Ureter (tissue), 1 donor: ENCODE measurements around the gene CDKAL1. TPM values are rescaled to one million over a fixed set of nuclear protein-coding genes. Genes with fewer than 3 reads are reported as not detected.
"Not testable (repeated sequence)": the region's sequence is repeated elsewhere in the genome, so short reads cannot be mapped to it uniquely, and the experiment has no call there.

Source experiments
- DNase-seq: peaks from one replicate; pipeline ENCODE4 v3.0.0-alpha.2; 2020; ENCODE audit warnings: low spot score
- total RNA-seq: library from RNA; stranded (reverse); gene quantifications from one replicate; pipeline ENCODE4 v1.2.4, GENCODE V29; 2023
- donor health status: DM: yes; HTN: yes; CAD: no.

CDKAL1 gene
- total RNA-seq, result 23.4 TPM

- DNase-seq, result peak; percentile 92
Measured at GRCh38 chr6:20534295-20535262, at the start of gene CDKAL1. TSS of gene CDKAL1 (plus strand) at chr6:20534457. CDS start at chr6:20546351, 11,894 bp downstream.

- DNase-seq, result no peak
Measured at GRCh38 chr6:20486641-20487040, 47.6 kb upstream of the CDKAL1 start.

GRCh38 chr6:20487669-20488375, 46.4 kb upstream of the CDKAL1 start:
- no peak for DNase-seq

- no peak for DNase-seq
Measured at GRCh38 chr6:20490591-20490990, 43.7 kb upstream of the CDKAL1 start.

- DNase-seq, result no peak
Measured at GRCh38 chr6:20492099-20492498, 42.2 kb upstream of the CDKAL1 start.

- no peak for DNase-seq
Measured at GRCh38 chr6:20497216-20498040, 36.8 kb upstream of the CDKAL1 start.

GRCh38 chr6:20498041-20498385, 36.2 kb upstream of the CDKAL1 start:
- DNase-seq, result no peak

- DNase-seq, result no peak
Measured at GRCh38 chr6:20509212-20509611, 25.0 kb upstream of the CDKAL1 start.

- DNase-seq, result no peak
Measured at GRCh38 chr6:20511852-20512251, 22.4 kb upstream of the CDKAL1 start.

GRCh38 chr6:20525208-20525607, 9.0 kb upstream of the CDKAL1 start:
- not testable (repeated sequence) for DNase-seq

- not testable (repeated sequence) for DNase-seq
Measured at GRCh38 chr6:20529086-20529448, 5.2 kb upstream of the CDKAL1 start.

- no peak for DNase-seq
Measured at GRCh38 chr6:20532881-20533280, 1.4 kb upstream of the CDKAL1 start.

GRCh38 chr6:20533746-20534294, 437 bp upstream of the CDKAL1 start:
- no peak for DNase-seq

GRCh38 chr6:20538131-20538662, 3.9 kb downstream of the CDKAL1 start:
- DNase-seq, result no peak

- DNase-seq, result no peak
Measured at GRCh38 chr6:20538907-20539306, 4.7 kb downstream of the CDKAL1 start.

GRCh38 chr6:20539387-20539786, 5.1 kb downstream of the CDKAL1 start:
- no peak for DNase-seq

GRCh38 chr6:20540683-20541082, 6.4 kb downstream of the CDKAL1 start:
- no peak for DNase-seq

- DNase-seq, result no peak
Measured at GRCh38 chr6:20541382-20541781, 7.1 kb downstream of the CDKAL1 start.

GRCh38 chr6:20542927-20543602, 8.8 kb downstream of the CDKAL1 start:
- no peak for DNase-seq

- no peak for DNase-seq
Measured at GRCh38 chr6:20548264-20548663, 14.0 kb downstream of the CDKAL1 start.

GRCh38 chr6:20549398-20549797, 15.1 kb downstream of the CDKAL1 start:
- not testable (repeated sequence) for DNase-seq
